HL-60 (cell line): ENCODE results near the gene RECQL5.

ENCODE experiments used
- GABPA ChIP-seq: IDR thresholded peaks from 2 replicates; pipeline ENCODE4 v1.6.1; 2012; ENCODE audit warnings: low read depth
- TF ChIP-seq, protein P1 (sequence below): IDR thresholded peaks from one replicate; pipeline ENCODE4 v1.5.1; 2011; ENCODE audit warnings: low read length, control low read depth, inconsistent platforms; ENCODE audit not compliant: insufficient read depth

DNA sequence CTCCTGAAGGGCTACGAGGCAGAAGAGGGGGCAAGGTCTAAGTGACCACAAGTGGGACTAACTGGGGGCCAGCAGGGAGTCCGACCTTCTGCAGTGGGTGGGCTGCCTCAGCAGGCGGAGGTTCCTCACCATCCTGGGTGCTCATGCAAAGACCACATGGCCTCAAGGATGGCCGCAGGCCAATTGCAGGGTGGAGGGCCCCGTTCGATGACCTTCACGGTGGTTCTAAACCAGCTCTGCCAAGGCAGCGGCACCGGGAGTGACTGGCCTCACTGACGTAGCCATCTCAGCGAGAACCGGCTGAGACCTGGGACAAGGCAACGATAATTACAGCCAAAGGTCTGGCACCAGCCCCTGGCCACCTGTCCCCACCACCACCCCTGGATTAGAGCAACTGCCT is 28.1 kb downstream of the RECQL5 start:
- TF ChIP-seq, protein P1, sequence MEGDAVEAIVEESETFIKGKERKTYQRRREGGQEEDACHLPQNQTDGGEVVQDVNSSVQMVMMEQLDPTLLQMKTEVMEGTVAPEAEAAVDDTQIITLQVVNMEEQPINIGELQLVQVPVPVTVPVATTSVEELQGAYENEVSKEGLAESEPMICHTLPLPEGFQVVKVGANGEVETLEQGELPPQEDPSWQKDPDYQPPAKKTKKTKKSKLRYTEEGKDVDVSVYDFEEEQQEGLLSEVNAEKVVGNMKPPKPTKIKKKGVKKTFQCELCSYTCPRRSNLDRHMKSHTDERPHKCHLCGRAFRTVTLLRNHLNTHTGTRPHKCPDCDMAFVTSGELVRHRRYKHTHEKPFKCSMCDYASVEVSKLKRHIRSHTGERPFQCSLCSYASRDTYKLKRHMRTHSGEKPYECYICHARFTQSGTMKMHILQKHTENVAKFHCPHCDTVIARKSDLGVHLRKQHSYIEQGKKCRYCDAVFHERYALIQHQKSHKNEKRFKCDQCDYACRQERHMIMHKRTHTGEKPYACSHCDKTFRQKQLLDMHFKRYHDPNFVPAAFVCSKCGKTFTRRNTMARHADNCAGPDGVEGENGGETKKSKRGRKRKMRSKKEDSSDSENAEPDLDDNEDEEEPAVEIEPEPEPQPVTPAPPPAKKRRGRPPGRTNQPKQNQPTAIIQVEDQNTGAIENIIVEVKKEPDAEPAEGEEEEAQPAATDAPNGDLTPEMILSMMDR = no peak
- TF ChIP-seq GABPA = no peak
